GM19455 (cell line): ENCODE measurements around the gene OSGIN1.

ENCODE experiments used
- ATAC-seq: cut with Tn5 transposase; IDR thresholded peaks from one replicate; pipeline ENCODE4 v1.9.1; 2021; ENCODE audit not compliant: unreplicated experiment

OSGIN1 gene

GRCh38 chr16:83952940-83953795 is at the start of gene OSGIN1:
OSGIN1 (plus strand) TSS chr16:83953240; CDS start chr16:83957672, 4,432 bp downstream.
- ATAC-seq: peak; percentile 75

GRCh38 chr16:83903751-83904150 is 49.3 kb upstream of the OSGIN1 start:
- ATAC-seq: no peak

- ATAC-seq: no peak
Measured at GRCh38 chr16:83906683-83907082, 46.4 kb upstream of the OSGIN1 start.

- ATAC-seq: no peak
Measured at GRCh38 chr16:83907111-83907510, 45.9 kb upstream of the OSGIN1 start.

GRCh38 chr16:83907631-83908250 is 45.3 kb upstream of the OSGIN1 start:
- ATAC-seq: no peak

- ATAC-seq: no peak
Measured at GRCh38 chr16:83908798-83909197, 44.2 kb upstream of the OSGIN1 start.

- ATAC-seq: no peak
Measured at GRCh38 chr16:83911290-83911689, 41.8 kb upstream of the OSGIN1 start.

- ATAC-seq: no peak
Measured at GRCh38 chr16:83912519-83913244, 40.4 kb upstream of the OSGIN1 start.

- no peak for ATAC-seq
Measured at GRCh38 chr16:83913245-83913633, 39.8 kb upstream of the OSGIN1 start.

- no peak for ATAC-seq
Measured at GRCh38 chr16:83914091-83914710, 38.8 kb upstream of the OSGIN1 start.

- ATAC-seq: no peak
Measured at GRCh38 chr16:83915081-83915480, 38.0 kb upstream of the OSGIN1 start.

GRCh38 chr16:83915491-83915890 is 37.5 kb upstream of the OSGIN1 start:
- ATAC-seq: no peak

- ATAC-seq: no peak
Measured at GRCh38 chr16:83917152-83918120, 35.6 kb upstream of the OSGIN1 start.

GRCh38 chr16:83920894-83921491 is 32.0 kb upstream of the OSGIN1 start:
- ATAC-seq: no peak

GRCh38 chr16:83923581-83924365 is 29.3 kb upstream of the OSGIN1 start:
- no peak for ATAC-seq

GRCh38 chr16:83924686-83925085 is 28.4 kb upstream of the OSGIN1 start:
- no peak for ATAC-seq

GRCh38 chr16:83925095-83925905 is 27.7 kb upstream of the OSGIN1 start:
- no peak for ATAC-seq
